Panc1 (cell line): ENCODE results near the gene KIAA1217. TPM values are rescaled to one million over a fixed set of nuclear protein-coding genes. Genes with fewer than 3 reads are reported as not detected.

Source experiments
- ATAC-seq: fragments of 200-7000 bp; cut with Tn5 transposase; 2 replicates; pipeline ENCODE4 v1.9.1; 2020; ENCODE audit warnings: mild to moderate bottlenecking, moderate library complexity
- BruUV-seq: library from RNA; stranded (reverse); fragments of 400-500 nt; replicated peaks from 2 replicates; lab custom pipeline; 2021; lab: Mats Ljungman, UMichigan
- CTCF ChIA-PET: fragments of 300-600 bp; sonication (Branson Sonifier 250); formaldehyde crosslinking; loops from one replicate; lab custom pipeline; 2022; ENCODE audit warnings: antibody characterized with exemption; lab: Charles Lee
- POLR2A ChIA-PET: fragments of 300-600 bp; sonication (Branson Sonifier 250); formaldehyde crosslinking; loops from one replicate; lab custom pipeline; 2022; ENCODE audit warnings: antibody characterized with exemption; lab: Charles Lee
- DNase-seq: peaks from one replicate; pipeline ENCODE4 v3.0.0-alpha.2; 2010; ENCODE audit warnings: low read depth, low spot score
- H3K27ac ChIP-seq: 2 replicates; pipeline ENCODE4 v1.5.1; 2011; ENCODE audit warnings: mild to moderate bottlenecking, low read length, inconsistent platforms
- H3K27me3 ChIP-seq: fragments of 200-500 bp; sonication (Bioruptor generic); 2 replicates; pipeline ENCODE4 v1.6.0; 2014; ENCODE audit warnings: low read length, inconsistent platforms; ENCODE audit not compliant: control insufficient read depth, insufficient read depth
- H3K36me3 ChIP-seq: fragments of 200-500 bp; sonication (Bioruptor generic); 2 replicates; pipeline ENCODE4 v1.5.1; 2014; ENCODE audit warnings: inconsistent platforms, mild to moderate bottlenecking, low read length, moderate library complexity; ENCODE audit not compliant: control insufficient read depth, insufficient read depth
- H3K4me1 ChIP-seq: 2 replicates; pipeline ENCODE4 v1.5.1; 2011; ENCODE audit warnings: inconsistent platforms, mild to moderate bottlenecking, low read length, moderate library complexity; ENCODE audit not compliant: control insufficient read depth, insufficient read depth
- H3K4me3 ChIP-seq, 2 experiments: 2 replicates each; pipeline ENCODE4 v1.5.1; 2011 to 2012; ENCODE audit warnings: low read depth in 2 of 2, low read length in 2 of 2, mild to moderate bottlenecking in 2 of 2, inconsistent platforms in 1 of 2, moderate library complexity in 1 of 2
- H3K9me3 ChIP-seq: fragments of 200-500 bp; sonication (Bioruptor generic); 2 replicates; pipeline ENCODE4 v1.5.1; 2014; ENCODE audit warnings: low read depth, mild to moderate bottlenecking, inconsistent platforms, low read length, moderate library complexity; ENCODE audit not compliant: control insufficient read depth, insufficient read depth
- CTCF ChIP-seq: fragments of 450-650 bp; IDR thresholded peaks from 2 replicates; pipeline ENCODE4 v1.5.1; 2017; ENCODE audit warnings: mild to moderate bottlenecking
- POLR2AphosphoS5 ChIP-seq: IDR thresholded peaks from 2 replicates; pipeline ENCODE4 v1.6.1; 2012; ENCODE audit warnings: mild to moderate bottlenecking, low read depth, low read length, moderate library complexity
- REST ChIP-seq, 2 experiments: IDR thresholded peaks; 2 replicates each; pipeline ENCODE4 v1.6.1; 2011 to 2012; ENCODE audit warnings: low read depth in 2 of 2, control low read depth in 1 of 2, low read length in 1 of 2, mild to moderate bottlenecking in 1 of 2, moderate library complexity in 1 of 2; ENCODE audit not compliant: insufficient read depth in 1 of 2
- SIN3A ChIP-seq: IDR thresholded peaks from 2 replicates; pipeline ENCODE4 v1.6.1; 2012; ENCODE audit warnings: low read depth, mild to moderate bottlenecking, low read length, moderate library complexity, borderline replicate concordance; ENCODE audit not compliant: insufficient read depth
- TCF7L2 ChIP-seq: IDR thresholded peaks from 2 replicates; pipeline ENCODE4 v1.6.1; 2011; ENCODE audit warnings: mild to moderate bottlenecking, low read depth, low read length, inconsistent platforms
- in situ Hi-C: cut with HindIII; loops from 2 replicates; pipeline ENCODE4 v1.10.0; 2016; ENCODE audit warnings: low sequenced_read_pairs, low pct_unique_long_range_greater_than_20kb
- intact Hi-C: fragments of 100-400 bp; cut with micrococcal nuclease; formaldehyde crosslinking; loops from one replicate; pipeline ENCODE4 v1.10.0; 2022; ENCODE audit not compliant: unreplicated experiment
- total RNA-seq: library from RNA; stranded (reverse); gene quantifications from one replicate; pipeline ENCODE4 v1.2.1, GENCODE V29; 2021; ENCODE audit not compliant: unreplicated experiment

KIAA1217 gene
- total RNA-seq, 1 experiment from 2014 or later, result 11.6 TPM

- no peak overlapping the region for H3K4me3 ChIP-seq
- H3K36me3 ChIP-seq, result no peaks in the 10 kb centered on the region
- H3K4me1 ChIP-seq, result no peaks in the 10 kb centered on the region
- no peak overlapping the region for H3K27ac ChIP-seq
- H3K27me3 ChIP-seq, result no peaks in the 10 kb centered on the region
- no TSS peak for BruUV-seq
- ATAC-seq (peak; percentile 49; the same call in 1 of the 2 replicates), DNase-seq (no peak)
- in situ Hi-C loops (no loop called here), intact Hi-C loops (no loop called here)
- POLR2A ChIA-PET, result no interaction called here
- no peaks in the 10 kb centered on the region for H3K9me3 ChIP-seq
- TF ChIP-seq CTCF (peak; percentile 23), REST (IDR thresholded peaks at IDR 0.05; ENCODE audit: insufficient read depth in 1 of 2, low read depth in 2 of 2, low read length in 1 of 2) (no peak)
- CTCF ChIA-PET, result no interaction called here
Measured at GRCh38 chr10:24552346-24553016, 343.5 kb downstream of the KIAA1217 start.

- H3K4me3 ChIP-seq, result no peak overlapping the region
- no peak for ATAC-seq
- intact Hi-C loops (no loop called here), in situ Hi-C loops (no loop called here)
- no peaks in the 10 kb centered on the region for H3K36me3 ChIP-seq
- POLR2A ChIA-PET, result no interaction called here
- CTCF ChIA-PET, result no interaction called here
- BruUV-seq, result no TSS peak
- H3K27me3 ChIP-seq, result no peaks in the 10 kb centered on the region
- no peaks in the 10 kb centered on the region for H3K4me1 ChIP-seq
- H3K27ac ChIP-seq, result no peak overlapping the region
- no peak for TF ChIP-seq SIN3A
- no peak for TF ChIP-seq CTCF
- no peak for TF ChIP-seq TCF7L2
- TF ChIP-seq REST (IDR thresholded peaks at IDR 0.05; ENCODE audit: insufficient read depth in 1 of 2, low read depth in 2 of 2, low read length in 1 of 2), result no peak
- TF ChIP-seq POLR2AphosphoS5, result no peak
- no peaks in the 10 kb centered on the region for H3K9me3 ChIP-seq
- DNase-seq, result no peak
Measured at GRCh38 chr10:24553051-24553612, 344.2 kb downstream of the KIAA1217 start.
